NCI-H748 treated with DMSO at 0.1 percent for 48 hours (cell line): ENCODE data around the gene EZH2.

Source experiments
- DNase-seq: peaks from one replicate; lab custom pipeline; 2025; lab: John Stamatoyannopoulos, UW

EZH2 gene

GRCh38 chr7:148898845-148899484 lies 14.9 kb upstream of the EZH2 start:
- no peak for DNase-seq

GRCh38 chr7:148894591-148894990 lies 10.5 kb upstream of the EZH2 start:
- no peak for DNase-seq

- no peak for DNase-seq
Measured at GRCh38 chr7:148893071-148893470, 9.0 kb upstream of the EZH2 start.

GRCh38 chr7:148888300-148888699 lies 4.2 kb upstream of the EZH2 start:
- DNase-seq: no peak

GRCh38 chr7:148886844-148887243 lies 2.8 kb upstream of the EZH2 start:
- DNase-seq: no peak

GRCh38 chr7:148884299-148885022 lies 370 bp upstream of the EZH2 start:
- peak; percentile 76 for DNase-seq

- no peak for DNase-seq
Measured at GRCh38 chr7:148883266-148884048, 634 bp downstream of the EZH2 start.

- DNase-seq: no peak
Measured at GRCh38 chr7:148882841-148883265, 1.2 kb downstream of the EZH2 start.

- DNase-seq: no peak
Measured at GRCh38 chr7:148882192-148882591, 1.9 kb downstream of the EZH2 start.

- no peak for DNase-seq
Measured at GRCh38 chr7:148878317-148878716, 5.8 kb downstream of the EZH2 start.

GRCh38 chr7:148877517-148877916 lies 6.6 kb downstream of the EZH2 start:
- DNase-seq: no peak

GRCh38 chr7:148872188-148872587 lies 11.9 kb downstream of the EZH2 start:
- DNase-seq: no peak

GRCh38 chr7:148871551-148871950 lies 12.5 kb downstream of the EZH2 start:
- no peak for DNase-seq

- DNase-seq: no peak
Measured at GRCh38 chr7:148871030-148871429, 13.1 kb downstream of the EZH2 start.

GRCh38 chr7:148868378-148868674 lies 15.8 kb downstream of the EZH2 start:
- DNase-seq: no peak

GRCh38 chr7:148867596-148868377 lies 16.3 kb downstream of the EZH2 start:
- no peak for DNase-seq

GRCh38 chr7:148866362-148866761 lies 17.7 kb downstream of the EZH2 start:
- DNase-seq: no peak

GRCh38 chr7:148865283-148865682 lies 18.8 kb downstream of the EZH2 start:
- no peak for DNase-seq

GRCh38 chr7:148863324-148863723 lies 20.8 kb downstream of the EZH2 start:
- DNase-seq: no peak

GRCh38 chr7:148862481-148862880 lies 21.6 kb downstream of the EZH2 start:
- no peak for DNase-seq

GRCh38 chr7:148858489-148858888 lies 25.6 kb downstream of the EZH2 start:
- no peak for DNase-seq

GRCh38 chr7:148856891-148857290 lies 27.2 kb downstream of the EZH2 start:
- no peak for DNase-seq

GRCh38 chr7:148856578-148856881 lies 27.6 kb downstream of the EZH2 start:
- no peak for DNase-seq
